Stimulated activated CD4-positive, alpha-beta T cell treated with anti-CD3 and anti-CD28 coated beads, Interleukin-1b, Interleukin-23, amount 100 ng/mL, for 48 hours (primary cell): ENCODE data around the gene SEC11C.
"Not testable (repeated sequence)": the region's sequence is repeated elsewhere in the genome, so short reads cannot be mapped to it uniquely, and the experiment has no call there.

Source experiments
- DNase-seq: peaks from one replicate; pipeline ENCODE4 v3.0.0-alpha.2; 2020

SEC11C gene

DNA sequence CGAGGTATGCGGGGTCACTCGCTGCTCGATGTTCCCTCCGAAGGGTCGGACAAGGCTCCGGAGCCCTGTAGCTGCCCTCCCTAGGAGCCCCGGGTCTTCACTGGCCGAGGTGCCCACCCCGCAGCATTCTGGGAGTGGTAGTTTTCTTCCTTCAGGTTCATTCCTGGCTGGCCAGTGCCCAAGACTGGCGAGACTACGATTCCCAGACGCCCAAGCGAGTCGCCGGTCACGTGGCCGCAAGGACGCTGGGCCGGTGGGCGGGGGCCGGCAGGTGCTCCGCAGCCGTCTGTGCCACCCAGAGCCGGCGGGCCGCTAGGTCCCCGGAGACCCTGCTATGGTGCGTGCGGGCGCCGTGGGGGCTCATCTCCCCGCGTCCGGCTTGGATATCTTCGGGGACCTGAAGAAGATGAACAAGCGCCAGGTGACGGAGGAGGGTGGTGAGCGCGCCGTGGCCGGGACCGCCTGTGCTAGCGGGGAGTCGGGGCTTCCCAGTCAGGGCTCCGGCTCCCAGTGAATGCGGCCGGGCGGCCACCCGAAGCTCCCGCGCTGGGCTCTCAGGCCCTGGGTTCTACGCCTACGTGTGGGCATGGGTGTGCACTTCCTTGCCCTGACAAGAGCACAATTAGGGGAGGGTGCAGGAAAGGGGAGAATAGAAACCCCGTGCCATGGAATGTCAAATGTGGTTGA lies at the start of gene SEC11C:
TSS of gene SEC11C (plus strand) at position 270 of the 687 bp plus-strand sequence. CDS start at position 335, 65 bp downstream.
- DNase-seq: peak; percentile 97

DNA sequence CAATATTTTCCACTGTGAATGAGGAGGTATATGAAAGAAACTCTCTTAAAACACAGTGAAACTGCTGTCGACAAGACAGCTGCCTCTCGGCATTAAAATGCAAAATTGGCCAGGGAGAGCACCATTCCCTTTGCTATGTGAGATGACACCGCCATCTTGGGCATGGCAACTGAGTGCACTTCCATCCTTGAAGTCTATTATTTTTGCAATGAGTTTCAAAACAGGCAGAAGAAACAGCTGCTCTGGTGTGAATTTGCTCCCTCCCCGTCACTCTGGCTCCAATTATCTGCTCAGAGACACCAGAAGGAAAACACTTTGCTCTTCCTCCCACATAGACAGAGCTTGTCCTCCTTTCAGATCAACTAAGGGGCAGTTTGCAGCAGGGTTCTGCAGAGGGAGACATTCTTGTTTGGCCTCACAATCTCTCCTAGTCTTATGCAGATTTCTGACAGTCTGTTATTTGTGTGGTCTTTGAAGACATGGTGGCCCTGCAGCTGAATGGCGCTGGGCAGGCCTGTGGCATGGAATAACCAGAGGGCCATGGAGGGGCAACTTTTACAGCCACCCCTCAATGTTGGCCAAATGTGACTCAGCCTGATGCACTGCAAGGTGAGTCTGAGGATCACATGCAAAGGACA lies 48.6 kb upstream of the SEC11C start:
- DNase-seq: no peak

DNA sequence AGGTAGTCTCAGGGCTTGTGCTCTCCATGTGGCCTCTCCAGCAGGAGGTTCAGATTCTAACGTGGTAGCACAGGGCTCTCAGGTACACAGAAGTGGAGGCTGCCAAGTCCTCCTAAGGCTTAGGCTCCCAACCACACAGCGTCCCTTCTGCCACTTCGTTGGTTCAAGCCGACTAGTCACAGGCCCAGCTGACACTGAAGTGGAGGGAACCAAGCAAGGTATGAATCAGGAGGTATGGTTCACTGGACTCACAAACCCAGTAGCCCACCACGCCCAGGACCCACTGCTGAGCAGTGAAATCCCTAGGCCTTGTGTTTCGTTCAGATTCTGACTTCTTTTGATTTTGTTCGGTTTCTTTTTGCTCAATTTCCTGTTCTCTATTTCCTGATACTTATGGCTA lies 46.0 kb upstream of the SEC11C start:
- DNase-seq: no peak

DNA sequence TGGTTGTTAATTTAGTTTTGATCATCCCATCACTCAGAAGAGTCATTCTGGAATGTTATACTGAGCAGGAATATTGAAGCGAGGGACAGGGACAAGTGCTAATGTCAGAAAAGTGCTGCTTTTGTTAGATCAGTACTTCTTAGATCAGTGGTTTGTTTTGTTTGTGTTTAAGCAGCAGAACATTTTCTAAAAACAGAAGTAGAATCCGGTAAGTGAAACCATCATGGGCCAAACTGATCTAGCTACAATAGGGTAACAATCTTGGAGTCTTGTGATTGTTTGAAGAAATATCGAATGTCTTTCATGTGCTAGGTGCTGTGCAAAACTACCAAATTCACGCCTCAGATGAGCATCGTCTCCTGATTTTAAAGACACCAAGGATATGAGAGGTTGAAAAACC lies 45.1 kb upstream of the SEC11C start:
- DNase-seq: no peak

DNA sequence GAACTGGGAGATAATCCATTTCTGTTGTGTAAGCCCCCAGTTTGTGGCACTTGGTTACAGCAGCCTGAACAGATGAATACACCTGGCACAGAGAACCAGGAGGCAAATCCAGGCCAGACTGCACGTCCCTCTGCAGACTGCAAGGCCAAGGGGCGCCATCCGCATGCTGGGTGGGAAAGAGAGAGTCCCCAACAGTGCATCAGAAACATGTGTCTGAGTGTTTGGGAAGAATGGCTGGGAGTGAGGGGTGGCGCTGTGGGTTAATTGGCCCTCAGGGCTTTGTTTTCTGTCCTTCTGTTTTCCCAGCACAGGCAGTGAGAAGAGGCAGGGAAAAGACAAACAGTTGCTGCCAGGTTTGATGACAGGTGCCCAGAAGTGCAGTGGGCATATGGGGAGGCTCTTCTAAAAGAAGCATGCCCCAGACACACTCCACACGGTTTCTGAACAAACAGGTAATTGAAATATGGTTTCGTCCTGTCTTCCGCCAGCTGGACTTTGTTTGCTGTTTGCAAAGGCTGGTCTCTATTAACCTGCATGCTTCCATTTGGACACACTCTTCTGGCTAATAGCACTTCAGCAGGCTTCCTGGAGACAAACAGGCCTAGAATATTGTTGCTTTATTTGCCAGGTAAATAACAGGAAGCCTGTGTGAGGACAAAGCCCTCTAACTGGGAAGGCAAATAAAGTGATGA lies 43.4 kb upstream of the SEC11C start:
- no peak for DNase-seq

DNA sequence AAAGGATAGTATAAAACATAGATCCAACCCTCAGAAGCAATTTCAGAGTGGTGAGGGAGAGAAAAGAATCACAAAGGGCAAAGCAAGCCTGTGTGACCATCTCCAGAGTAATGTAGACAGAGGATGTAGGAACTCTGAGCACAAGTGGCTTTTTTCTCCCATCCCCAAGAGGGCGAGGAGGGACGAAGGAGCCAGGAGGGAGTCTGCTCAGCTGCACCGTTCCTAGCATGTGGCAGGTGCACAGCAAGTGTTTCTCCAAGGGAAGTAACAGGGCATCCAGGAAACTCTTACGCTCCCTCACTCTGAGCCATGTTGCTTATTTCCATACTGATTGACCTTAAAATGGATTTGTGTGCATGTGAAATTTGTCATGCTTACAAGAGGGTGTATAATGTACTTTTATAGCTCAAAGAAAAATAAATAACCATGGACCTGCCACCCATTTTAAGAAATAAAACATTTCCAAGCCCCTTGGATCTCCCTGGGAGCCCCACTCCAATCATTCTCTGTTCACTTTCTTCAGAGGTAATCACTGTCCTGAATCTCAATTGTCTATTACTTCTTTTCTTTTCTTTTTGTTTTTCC lies 37.8 kb upstream of the SEC11C start:
- DNase-seq: no peak

DNA sequence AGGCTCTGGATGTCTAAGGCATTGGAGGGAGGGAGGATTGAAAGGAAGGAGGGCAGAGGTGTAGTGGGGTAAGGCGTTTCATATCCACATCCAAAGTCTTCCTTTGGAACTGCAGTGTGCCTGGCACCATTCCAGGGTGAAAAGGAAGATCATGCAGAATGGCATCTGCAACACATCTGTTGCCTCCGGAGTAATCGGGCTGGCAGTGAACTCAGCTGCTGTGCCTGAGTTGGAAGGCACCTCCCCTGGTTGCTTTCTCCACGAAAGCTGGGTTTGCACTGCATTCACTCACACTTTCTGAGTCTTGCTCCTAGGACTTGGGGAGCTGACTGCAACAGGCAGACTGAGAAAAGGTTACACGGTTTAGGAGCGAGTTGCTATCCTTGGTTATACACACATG lies 30.3 kb upstream of the SEC11C start:
- DNase-seq: no peak

DNA sequence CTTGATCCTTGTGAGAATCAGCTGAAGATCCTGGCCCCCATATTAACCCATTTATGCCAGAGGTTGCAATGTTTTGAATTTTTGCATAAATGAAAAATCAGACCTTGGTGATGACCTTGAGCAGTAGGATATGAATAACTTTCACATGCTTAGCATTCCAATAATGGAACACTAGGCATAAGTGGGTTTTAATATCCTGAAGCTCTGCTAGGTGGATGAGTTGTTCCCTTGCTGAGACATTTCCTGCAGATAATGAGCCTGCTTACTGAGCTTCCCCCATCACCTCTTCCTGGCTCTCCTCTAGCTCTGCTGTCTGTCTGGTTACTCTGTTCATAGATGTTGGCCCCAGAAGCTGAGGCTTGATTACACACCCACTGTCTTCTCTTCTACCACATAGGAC lies 25.5 kb upstream of the SEC11C start:
- no peak for DNase-seq

DNA sequence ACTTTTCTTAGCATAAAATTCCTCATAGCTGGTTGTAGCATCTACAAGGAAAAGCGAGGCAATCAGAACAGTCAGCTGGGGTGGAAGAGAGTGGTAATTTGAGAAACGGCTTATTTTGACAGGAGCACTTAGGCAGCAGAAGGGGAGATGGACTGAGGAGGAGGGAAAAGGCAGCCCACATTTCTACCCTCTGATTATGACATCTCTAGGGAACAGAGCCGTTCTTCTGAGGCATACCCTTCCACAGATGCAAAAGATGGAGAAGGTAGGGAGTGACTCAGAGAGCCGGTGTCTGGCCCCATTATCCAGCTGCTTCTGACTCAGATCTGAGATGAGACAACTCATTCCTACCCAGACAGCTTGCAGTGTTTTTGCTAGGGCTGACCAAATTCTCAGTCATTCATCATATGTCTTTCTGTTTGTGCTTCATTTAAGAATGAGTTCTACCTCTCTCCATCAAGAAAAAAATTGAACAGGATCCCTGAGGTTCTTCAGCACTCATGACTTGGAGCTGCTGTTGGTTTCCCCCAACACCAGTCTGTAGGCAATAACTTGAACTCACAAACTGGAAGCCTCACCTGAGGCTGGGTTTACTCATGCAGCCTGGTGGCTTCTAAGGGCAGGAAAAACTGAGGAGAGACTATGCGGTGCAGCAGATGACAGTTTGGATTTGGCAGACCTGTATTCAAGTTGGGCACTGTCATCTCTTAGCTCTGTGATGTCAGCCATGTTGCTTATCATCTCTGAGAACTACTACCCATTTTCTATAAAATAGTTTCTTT lies 15.9 kb upstream of the SEC11C start:
- DNase-seq: peak; percentile 66

DNA sequence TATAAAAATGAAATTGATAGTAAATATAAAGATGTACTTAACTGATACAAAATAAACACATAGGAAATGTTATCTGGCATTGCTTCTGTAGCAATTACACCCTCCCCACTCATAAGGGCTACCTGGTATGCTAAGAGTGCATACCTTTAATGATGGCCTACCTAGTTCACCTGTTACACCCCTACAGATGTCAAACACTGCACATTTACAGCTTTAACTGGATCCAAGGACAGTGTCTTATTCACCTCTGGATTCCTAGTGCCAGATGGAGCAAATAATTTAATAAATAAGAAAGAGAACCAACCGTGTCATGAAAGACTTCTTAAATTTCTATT lies 15.3 kb upstream of the SEC11C start:
- no peak for DNase-seq

DNA sequence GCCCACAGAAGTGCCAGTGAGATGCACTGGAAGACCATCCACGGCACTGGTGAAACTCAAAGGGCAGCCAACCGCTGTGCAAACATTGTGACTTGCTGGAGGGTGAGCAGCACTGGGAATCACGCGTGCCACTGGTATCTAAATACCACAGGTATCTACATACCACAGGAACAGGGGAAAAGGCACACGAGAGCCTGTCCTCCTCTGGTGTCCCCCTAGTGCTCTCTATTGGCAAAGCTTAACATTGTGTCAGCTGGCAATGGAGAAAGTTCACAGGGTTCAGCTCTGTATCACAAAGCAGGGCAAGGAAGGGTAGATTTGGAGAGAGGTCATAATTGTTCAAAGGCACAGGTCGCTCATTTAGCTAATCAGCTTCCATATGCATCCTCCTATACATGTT lies 12.6 kb upstream of the SEC11C start:
- no peak for DNase-seq

DNA sequence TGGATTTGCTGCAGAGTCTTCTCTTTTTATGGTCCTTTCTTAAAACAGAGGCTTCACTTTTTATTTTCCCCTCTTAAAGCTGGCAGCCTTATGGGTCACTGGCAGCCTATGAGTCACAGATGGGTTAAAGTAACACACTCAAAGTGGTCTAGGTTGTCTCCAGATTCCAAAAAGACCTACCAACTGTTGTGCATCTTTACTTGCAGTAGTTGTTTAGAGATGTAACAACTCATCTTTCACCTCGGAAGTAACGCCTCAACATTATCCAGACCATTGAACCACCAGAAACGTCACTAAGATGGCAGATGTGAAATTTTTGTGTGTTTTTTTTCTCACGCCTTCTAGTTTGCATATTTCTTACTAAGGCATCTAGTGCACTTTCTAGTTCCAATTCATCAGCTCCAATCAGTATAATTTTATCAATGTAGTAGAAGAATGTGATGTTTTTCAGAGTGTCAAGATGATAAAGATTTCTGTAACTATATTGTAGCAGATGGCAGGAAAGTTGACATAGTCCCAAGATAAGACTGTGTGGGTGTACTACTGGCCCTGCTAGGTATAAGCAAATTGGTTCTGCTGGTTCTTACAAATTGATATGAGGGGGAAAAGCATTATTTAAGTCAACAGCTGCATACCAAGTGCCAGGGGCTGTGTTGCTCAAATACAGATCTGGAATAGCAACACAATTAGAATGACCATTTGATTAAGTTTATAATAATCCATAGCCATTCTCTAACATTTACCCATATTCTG lies 9.6 kb upstream of the SEC11C start:
- DNase-seq: no peak

DNA sequence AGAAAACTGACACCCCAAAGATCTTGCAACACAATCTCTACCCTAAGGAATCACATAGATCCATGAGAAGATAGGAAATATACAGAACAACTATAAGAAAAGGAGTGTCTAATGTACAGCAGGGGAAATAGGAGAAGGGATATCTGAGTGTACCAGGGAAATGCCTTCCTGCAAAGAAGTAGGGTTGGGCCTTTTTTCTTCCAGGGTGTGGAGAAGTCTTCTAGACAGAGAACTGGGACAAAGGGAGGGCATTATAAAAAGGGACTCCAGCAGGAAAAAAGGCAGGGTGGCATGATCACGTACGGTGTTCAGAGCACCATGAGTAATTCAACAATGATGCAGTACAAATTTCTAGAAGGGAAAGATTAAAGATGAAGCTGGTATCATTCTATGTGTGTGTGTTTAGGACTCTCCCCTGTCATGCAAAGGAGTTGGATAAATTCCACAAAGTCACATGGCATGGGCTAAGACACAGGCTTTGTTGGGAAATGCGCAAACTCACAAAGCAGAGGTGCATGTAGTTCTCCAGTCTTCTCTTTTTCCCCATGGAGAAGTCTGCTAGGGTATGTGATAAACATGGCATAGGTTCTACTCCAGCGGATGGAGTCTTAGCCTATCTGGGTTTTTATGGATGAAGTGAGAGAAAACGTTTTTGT lies 6.7 kb upstream of the SEC11C start:
- DNase-seq: no peak

DNA sequence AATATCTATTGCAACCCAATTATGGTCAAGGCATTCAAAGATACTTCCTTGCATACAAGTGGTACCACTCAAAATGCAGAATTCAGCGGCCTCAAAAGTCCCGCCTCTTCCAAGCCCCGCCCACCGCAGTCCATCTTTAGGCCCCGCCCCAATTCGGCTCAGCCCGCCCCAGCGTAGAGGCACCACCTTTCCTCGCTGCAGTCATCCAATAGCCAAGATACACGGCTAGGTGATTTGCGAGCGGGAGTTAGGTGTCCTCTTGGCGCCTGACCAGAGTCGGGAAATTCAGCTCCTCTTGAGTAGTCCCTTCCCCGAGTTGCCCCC lies 431 bp upstream of the SEC11C start:
- DNase-seq: peak; percentile 93

DNA sequence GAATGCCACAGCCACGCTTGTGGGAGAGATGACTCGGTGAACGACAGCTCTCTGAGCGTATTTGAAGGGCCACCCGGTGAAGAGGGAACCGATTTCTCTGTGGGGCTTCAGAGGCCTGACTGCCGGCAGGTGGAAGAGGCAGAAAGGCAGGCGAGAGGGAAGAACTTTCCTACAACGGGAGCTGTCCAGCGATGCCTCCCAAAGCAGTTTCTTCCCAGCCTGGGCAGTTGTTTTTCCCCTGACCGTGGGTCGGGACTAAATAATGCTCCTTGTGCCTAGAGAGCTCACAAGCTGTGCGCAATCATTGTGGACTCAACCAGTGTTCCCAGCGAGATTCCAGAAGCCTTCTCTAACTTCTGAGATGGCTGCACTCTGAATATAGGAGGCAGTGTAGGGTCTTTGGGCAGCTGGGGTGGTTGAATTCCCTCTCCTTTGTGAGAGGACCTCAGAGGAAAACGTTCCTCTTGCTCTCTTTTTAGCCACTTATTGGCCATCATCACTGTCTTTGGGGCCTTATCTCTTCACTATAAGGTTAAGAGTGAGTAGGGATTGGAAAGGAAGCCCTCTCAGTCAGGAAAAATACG lies 710 bp downstream of the SEC11C start:
- DNase-seq: no peak

DNA sequence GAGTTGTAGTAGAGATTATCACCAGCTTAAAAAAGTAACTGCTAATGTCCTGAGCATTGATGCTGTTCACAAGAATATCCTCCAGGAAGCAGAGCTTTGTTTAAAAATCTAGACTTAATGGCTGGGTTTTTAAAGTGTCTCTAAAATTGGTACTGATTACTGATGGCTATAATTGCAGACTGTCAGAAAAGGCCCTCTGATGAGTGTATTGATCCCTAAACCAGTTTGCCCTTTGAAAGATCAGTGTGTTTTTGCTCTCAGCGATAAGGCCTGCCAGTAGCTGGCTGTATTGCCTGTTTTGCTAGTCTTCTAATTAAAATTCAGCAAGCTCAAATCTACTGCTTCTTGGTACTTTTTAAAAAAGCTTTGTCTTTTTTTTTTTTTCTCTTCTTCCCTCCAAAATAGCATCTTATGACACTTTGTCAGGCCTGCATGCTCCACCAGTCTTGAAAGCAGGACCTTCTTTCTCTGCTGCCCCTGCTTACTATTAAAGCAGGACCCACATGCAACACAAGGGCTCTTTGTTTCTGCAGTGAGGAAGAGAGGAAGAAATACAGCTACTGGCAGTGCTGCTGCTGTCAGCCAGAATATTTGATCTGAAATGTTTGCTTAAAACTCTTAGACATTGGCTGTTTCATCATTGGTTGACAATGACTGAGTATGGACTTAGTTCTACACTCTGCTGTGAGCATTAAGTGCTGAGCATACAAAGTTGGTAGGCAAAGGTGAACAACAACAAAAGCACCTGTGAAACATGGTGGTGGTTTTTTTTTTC lies 1.8 kb downstream of the SEC11C start:
- DNase-seq: no peak

DNA sequence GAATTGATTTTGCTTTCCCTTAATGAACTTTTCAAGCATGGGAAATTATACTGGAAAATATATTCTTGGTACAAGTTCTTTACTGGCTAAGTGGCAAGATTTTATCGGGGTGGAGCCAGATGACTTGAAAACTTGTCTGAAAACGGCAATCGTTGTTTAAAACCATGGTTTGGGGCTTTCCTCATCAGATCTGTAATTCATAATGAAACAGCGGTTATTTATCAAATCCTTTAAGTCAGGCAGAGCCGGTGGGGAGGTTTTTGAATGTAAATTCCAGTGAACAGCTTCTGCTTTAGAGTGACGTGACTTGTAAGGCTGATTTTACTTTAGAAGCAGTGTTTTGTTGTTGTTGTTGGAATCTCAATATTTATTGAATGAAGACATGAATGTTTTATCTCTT lies 2.6 kb downstream of the SEC11C start:
- peak; percentile 34 for DNase-seq

DNA sequence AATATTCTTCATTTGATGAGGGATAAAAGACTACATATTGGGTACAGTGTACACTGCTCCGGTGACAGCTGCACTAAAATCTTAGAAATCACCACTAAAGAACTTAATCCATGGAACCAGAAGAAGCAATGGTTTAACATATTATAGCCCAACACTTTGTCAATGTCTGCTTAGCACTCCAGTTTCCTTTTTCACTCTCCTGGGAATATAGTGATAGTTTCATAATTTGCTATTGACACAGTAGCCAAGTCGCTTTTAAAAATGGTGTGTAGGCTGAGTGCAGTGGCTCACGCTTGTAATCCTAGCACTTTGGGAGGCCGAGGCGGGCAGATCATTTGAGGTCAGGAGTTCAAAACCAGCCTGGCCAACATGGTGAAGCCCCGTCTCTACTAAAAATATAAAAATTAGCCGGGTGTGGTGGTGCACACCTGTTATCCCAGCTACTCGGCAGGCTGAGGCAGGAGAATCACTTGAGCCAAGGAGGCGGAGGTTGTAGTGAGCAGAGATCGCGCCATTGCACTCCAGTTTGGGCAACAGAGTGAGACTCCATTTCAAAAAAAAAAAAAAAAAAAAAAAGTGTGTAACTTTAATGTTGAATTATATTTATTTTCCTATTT lies 3.2 kb downstream of the SEC11C start:
- not testable (repeated sequence) for DNase-seq

DNA sequence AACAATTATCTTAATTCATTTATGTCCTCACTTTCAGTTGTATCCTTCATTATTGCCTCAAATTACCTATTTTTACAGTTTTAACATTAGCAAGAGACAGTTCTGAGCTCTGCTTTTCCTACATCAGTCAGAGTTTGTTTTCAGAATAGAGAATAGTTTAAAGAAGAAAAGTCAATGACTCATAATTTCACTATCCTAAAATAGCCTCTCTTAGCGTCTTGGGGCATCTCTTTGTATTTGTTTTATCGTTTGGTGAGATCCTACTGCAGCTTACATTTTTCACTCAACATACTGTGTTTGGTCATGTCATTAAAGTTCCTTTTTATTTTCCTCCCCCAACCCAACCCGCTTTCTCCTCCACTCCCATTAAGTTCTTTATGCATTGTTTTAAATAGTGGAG lies 3.8 kb downstream of the SEC11C start:
- no peak for DNase-seq

DNA sequence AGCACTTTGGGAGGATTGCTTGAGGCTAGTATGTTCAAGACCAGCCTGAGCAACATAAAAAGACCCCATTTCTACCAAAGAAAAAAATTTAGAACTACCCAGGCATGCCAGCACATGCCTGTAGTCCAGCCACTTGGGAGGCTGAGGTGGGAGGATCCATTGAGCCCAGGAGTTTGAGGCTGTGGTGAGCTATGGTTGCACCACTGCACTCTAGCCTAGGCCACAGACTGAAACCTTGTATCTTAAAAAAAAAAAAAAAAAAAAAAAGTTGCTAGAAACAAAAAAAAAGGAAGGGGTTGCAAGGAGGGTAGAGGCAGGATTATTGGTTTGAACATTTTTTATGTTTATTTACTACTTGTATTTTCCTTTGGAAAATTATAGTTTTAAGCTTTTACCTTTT lies 4.8 kb downstream of the SEC11C start:
- DNase-seq: no peak
